B cell (primary cell): Measurements from ENCODE around the gene AUTS2. TPM values are rescaled to one million over a fixed set of nuclear protein-coding genes. Genes with fewer than 3 reads are reported as not detected.

ENCODE experiments used
- polyA plus RNA-seq: library from polyadenylated mRNA; depleted of rRNA; stranded (reverse); fragments of >200 nt; gene quantifications from 2 replicates; pipeline ENCODE4 v1.2.3, GENCODE V29; 2012
- small RNA-seq: library from RNA; depleted of rRNA; stranded (forward); fragments of <200 nt; gene quantifications from one replicate; pipeline ENCODE3, GENCODE V24; 2012; ENCODE audit warnings: low replicate concordance, low read depth; ENCODE audit not compliant: insufficient read length
- total RNA-seq, 2 donors: library from RNA; stranded (reverse); fragments of 120-200 nt in 1 of 2; gene quantifications; 1 replicate in 1 of 2; 2 replicates in 1 of 2; pipeline versions ENCODE4 v1.2.3 to v1.2.4, GENCODE V29; 2013 to 2022

The AUTS2 gene
- total and polyA plus RNA-seq, 2 donors (not counting 1 experiment from before 2014, with no cell fraction given): 22.3 to 35.0 TPM

Small RNA genes lying within 50 kb of the gene (small RNA-seq; reads per million reads assigned to genes)
- not detected for gene AC073873.1
